HCT116 (cell line): ENCODE data around the gene TYW3.

Experiments
- ELF1 ChIP-seq: IDR thresholded peaks from 2 replicates; pipeline ENCODE4 v1.6.1; 2012; ENCODE audit warnings: low read depth, borderline replicate concordance
- EZH2phosphoT487 ChIP-seq: fragments of 200-600 bp; IDR thresholded peaks from 2 replicates; pipeline ENCODE4 v1.6.1; 2018; ENCODE audit warnings: antibody characterized with exemption, borderline replicate concordance
- POLR2A ChIP-seq: IDR thresholded peaks from 2 replicates; pipeline ENCODE4 v1.7.0; 2011; ENCODE audit warnings: borderline replicate concordance; ENCODE audit not compliant: insufficient read depth, insufficient read length; ENCODE audit errors: extremely low read depth
- SIN3A ChIP-seq: IDR thresholded peaks from 2 replicates; pipeline ENCODE4 v1.6.1; 2012; ENCODE audit warnings: low read depth
- YY1 ChIP-seq: IDR thresholded peaks from 2 replicates; pipeline ENCODE4 v1.6.1; 2011; ENCODE audit warnings: low read length, low read depth, moderate library complexity, mild to moderate bottlenecking; ENCODE audit not compliant: insufficient replicate concordance; ENCODE audit errors: extremely low read depth
- TF ChIP-seq, protein P1 (sequence below), 3 experiments: fragments of 200-600 bp in 1 of 3; sonication (generic) in 1 of 3; IDR thresholded peaks in 2 of 3; conservative IDR thresholded peaks in 1 of 3; 2 replicates each; pipeline ENCODE4 v1.5.1; 2012 to 2017; ENCODE audit warnings: low read depth in 2 of 3, low read length in 2 of 3, antibody characterized with exemption in 1 of 3, borderline replicate concordance in 1 of 3, control low read depth in 1 of 3, mild to moderate bottlenecking in 1 of 3, mixed read lengths in 1 of 3, mixed run types in 1 of 3, moderate library complexity in 1 of 3; ENCODE audit not compliant: insufficient read depth in 1 of 3

DNA sequence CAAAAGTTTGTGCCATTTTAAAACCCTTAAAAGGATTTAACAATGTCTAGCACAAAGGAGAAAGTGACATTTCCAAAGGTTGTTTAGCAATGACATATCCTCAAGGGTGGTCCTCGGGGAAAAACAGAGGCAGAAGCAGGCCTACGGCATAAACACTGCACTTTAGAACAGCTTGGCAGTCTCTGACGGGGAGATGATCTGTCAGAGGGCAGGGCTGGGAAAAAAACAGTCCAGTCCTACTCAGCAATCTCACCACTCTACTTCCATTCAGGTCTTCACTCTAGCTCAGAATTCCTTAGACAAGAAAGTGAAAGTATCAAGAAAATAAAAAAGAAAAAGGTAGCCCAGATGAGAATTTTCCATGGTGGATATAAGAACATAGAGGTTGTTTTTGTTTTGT is 4.2 kb upstream of the TYW3 start:
- no peak for TF ChIP-seq POLR2A
- no peak for TF ChIP-seq SIN3A
- TF ChIP-seq, protein P1, sequence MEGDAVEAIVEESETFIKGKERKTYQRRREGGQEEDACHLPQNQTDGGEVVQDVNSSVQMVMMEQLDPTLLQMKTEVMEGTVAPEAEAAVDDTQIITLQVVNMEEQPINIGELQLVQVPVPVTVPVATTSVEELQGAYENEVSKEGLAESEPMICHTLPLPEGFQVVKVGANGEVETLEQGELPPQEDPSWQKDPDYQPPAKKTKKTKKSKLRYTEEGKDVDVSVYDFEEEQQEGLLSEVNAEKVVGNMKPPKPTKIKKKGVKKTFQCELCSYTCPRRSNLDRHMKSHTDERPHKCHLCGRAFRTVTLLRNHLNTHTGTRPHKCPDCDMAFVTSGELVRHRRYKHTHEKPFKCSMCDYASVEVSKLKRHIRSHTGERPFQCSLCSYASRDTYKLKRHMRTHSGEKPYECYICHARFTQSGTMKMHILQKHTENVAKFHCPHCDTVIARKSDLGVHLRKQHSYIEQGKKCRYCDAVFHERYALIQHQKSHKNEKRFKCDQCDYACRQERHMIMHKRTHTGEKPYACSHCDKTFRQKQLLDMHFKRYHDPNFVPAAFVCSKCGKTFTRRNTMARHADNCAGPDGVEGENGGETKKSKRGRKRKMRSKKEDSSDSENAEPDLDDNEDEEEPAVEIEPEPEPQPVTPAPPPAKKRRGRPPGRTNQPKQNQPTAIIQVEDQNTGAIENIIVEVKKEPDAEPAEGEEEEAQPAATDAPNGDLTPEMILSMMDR (IDR thresholded peaks at IDR 0.05 in 2 of 3, conservative IDR thresholded peaks at IDR 0.05 in 1 of 3; ENCODE audit: borderline replicate concordance in 1 of 3, insufficient read depth in 1 of 3, low read depth in 2 of 3, low read length in 2 of 3), result no peak
- no peak for TF ChIP-seq YY1
- no peak for TF ChIP-seq EZH2phosphoT487
- TF ChIP-seq ELF1, result no peak
